Sciatic nerve (tissue), 2 donors: ENCODE results near the gene TNF. TPM values are rescaled to one million over a fixed set of nuclear protein-coding genes. Genes with fewer than 3 reads are reported as not detected.

ENCODE experiments used
- ATAC-seq: fragments of 200-7000 bp; cut with Tn5 transposase; one replicate; pipeline ENCODE4 v1.9.1; 2020; ENCODE audit warnings: mild to moderate bottlenecking, moderate library complexity
- DNase-seq: peaks from one replicate; pipeline ENCODE4 v3.0.0-alpha.2; 2020; ENCODE audit warnings: low spot score
- intact Hi-C: fragments of 100-400 bp; cut with DNase I; formaldehyde crosslinking; loops from one replicate; pipeline ENCODE4 v1.14.2; 2022
- total RNA-seq: library from RNA; stranded (reverse); fragmentation: NEBNext Ultra II Directional; extraction: Animal tissue kit (Norgen Biotek cat#: 25700); gene quantifications from one replicate; pipeline ENCODE4 v1.2.1, GENCODE V29; 2021
- donor health status: DM: no; HTN: no; CAD: no.
- donor health status: DM: no; HTN: no; CAD: no.

Gene TNF
- total RNA-seq, 1 donor from 2014 or later: 0.40 TPM

GRCh38 chr6:31567531-31568370 lies 7.6 kb upstream of the TNF start:
- ATAC-seq (no peak), DNase-seq (no peak)
- intact Hi-C loops: no loop called here

DNA sequence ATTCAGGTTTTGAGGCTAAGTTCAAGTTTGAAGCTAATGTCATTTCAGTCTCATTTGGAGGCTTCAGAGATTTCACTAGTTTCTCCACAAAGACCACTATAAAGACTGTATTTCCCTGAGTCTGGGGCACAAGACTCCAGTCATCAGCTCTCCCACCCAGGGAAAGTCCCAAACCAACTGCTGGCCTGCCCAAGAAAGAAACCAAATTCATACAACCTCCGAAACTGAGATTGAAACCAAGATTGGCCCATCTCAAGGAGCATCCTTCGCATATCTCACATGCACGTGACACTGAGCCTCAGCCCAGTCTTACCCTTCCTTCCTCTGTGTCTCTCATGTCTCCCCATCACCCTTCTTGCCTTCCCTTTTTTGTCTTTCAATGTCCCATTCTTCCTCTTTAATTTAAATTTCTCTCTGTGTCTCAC lies 6.8 kb upstream of the TNF start:
- ATAC-seq (peak; percentile 46), DNase-seq (no peak)
- intact Hi-C loops: no loop called here

DNA sequence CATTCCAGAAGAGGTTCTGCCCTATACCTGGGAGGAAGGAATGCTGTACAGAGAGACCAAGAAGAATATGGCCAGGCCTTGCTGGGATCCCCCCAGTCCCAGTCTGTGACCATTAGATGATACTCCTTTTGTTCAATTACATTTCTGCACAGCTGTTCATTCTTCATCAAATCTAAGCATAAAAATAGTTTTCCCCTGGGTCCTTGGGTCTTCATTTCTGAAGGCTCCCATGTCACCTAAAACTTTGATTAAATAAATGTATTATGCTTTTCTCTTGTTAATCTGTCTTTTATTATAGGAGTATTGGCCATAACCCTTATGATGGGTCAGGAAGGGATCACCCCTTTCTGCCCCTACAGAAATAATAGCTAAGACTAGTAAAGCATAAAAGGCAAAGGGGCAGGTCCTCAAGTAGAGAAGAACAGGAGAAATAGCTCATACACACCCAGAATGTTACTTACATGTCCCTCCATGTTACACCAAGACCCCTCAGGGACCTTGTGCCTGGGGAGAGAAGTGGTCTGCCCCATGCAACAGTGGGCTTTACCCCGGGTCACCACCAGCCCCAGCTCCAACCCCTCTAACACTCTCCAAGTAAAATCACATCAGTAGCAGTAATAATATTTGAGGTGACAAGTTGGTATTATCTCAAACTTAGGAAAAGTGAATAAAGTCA lies 5.4 kb upstream of the TNF start:
- no peak for ATAC-seq
- intact Hi-C loops: no loop called here
- DNase-seq: no peak

GRCh38 chr6:31572041-31572911 lies 3.1 kb upstream of the TNF start, which contains the start of gene LTA:
Gene LTA, plus strand, starts transcription at chr6:31572289. Its CDS starts 454 bp downstream, at chr6:31572743.
- no peak for DNase-seq
- intact Hi-C loops: no loop called here
- ATAC-seq: no peak

GRCh38 chr6:31573239-31574105 lies 1.9 kb upstream of the TNF start:
- intact Hi-C loops: no loop called here
- no peak for DNase-seq

DNA sequence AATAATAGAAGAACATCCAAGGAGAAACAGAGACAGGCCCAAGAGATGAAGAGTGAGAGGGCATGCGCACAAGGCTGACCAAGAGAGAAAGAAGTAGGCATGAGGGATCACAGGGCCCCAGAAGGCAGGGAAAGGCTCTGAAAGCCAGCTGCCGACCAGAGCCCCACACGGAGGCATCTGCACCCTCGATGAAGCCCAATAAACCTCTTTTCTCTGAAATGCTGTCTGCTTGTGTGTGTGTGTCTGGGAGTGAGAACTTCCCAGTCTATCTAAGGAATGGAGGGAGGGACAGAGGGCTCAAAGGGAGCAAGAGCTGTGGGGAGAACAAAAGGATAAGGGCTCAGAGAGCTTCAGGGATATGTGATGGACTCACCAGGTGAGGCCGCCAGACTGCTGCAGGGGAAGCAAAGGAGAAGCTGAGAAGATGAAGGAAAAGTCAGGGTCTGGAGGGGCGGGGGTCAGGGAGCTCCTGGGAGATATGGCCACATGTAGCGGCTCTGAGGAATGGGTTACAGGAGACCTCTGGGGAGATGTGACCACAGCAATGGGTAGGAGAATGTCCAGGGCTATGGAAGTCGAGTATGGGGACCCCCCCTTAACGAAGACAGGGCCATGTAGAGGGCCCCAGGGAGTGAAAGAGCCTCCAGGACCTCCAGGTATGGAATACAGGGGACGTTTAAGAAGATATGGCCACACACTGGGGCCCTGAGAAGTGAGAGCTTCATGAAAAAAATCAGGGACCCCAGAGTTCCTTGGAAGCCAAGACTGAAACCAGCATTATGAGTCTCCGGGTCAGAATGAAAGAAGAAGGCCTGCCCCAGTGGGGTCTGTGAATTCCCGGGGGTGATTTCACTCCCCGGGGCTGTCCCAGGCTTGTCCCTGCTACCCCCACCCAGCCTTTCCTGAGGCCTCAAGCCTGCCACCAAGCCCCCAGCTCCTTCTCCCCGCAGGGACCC lies 981 bp upstream of the TNF start:
- ATAC-seq (no peak), DNase-seq (no peak)
- intact Hi-C loops: no loop called here

More at GRCh38 chr6:31573239-31574105, 1.9 kb upstream of the TNF start:
- ATAC-seq: no peak

GRCh38 chr6:31575952-31576685 lies 754 bp downstream of the TNF start:
- ATAC-seq (no peak), DNase-seq (no peak)
- intact Hi-C loops: no loop called here

GRCh38 chr6:31576897-31577578 lies 1.7 kb downstream of the TNF start:
- no peak for DNase-seq
- intact Hi-C loops: no loop called here
- no peak for ATAC-seq

DNA sequence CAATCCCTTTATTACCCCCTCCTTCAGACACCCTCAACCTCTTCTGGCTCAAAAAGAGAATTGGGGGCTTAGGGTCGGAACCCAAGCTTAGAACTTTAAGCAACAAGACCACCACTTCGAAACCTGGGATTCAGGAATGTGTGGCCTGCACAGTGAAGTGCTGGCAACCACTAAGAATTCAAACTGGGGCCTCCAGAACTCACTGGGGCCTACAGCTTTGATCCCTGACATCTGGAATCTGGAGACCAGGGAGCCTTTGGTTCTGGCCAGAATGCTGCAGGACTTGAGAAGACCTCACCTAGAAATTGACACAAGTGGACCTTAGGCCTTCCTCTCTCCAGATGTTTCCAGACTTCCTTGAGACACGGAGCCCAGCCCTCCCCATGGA lies 2.2 kb downstream of the TNF start:
- intact Hi-C loops: no loop called here
- ATAC-seq: no peak
- DNase-seq: no peak

GRCh38 chr6:31578184-31579118 lies 3.1 kb downstream of the TNF start:
- ATAC-seq: no peak
- intact Hi-C loops: no loop called here
- DNase-seq: no peak

DNA sequence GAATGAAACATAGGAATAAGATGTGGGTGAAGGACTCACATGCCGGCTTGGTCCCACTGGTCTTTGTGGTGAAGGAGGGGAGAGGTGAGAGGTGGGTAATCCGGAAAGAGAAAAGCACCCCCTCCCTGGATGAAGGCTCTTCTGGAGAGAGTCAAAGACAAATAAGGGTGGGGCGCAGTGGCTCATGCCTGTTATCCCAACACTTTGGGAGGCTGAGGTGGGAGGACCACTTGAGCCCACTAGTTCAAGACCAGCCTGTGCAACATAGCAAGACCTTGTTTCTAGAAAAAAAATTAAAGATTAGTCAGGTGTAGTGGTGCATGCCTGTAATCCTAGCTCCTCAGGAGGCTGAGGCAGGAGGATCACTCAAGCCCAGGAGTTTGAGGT lies 3.7 kb downstream of the TNF start:
- intact Hi-C loops: no loop called here
- no peak for ATAC-seq

DNA sequence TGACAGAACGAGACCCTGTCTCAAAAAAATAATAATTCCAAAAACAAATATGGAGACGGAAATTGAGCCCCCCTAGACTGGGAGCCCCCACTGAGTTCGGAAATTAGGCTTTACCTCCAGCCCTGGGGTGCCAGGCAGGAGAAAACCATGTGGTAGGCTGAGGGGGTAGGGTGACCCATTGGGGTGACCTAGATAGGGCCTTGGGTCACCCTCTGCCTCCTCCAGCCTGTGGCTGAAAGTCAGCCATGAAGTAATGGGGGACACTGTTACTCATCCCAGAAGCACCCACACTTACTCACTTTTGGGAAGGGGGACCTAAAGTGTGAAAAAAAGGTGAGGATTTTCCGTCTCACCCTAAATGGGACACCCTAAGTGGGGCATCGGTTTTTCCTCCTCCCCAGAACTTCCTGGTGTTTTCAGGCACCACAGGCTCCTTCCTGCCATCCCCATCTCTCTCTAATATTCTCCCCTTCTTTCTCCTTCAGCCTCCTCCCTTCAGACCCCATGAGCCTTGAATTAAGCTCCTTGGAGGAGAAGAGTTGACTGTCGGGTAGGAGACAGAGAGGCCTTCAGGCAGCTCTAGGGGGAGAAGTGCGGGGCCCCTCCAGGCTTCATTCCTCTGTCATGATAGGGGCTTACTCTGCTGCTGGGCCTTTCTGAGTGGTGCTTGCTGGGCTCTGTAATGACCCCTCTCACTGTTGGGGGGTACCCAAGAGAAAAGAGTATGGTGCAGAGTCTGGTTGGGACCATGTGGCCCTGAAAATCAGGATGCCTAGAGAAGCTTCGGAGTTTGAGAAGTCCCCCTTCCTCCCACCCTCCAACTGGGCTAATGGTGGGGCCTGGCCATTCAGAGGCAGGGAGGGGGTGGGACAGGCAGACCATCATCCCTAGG lies 4.4 kb downstream of the TNF start:
- DNase-seq (no peak), ATAC-seq (no peak)
- intact Hi-C loops: no loop called here

More for the DNA sequence above, 3.7 kb downstream of the TNF start:
- DNase-seq: no peak

GRCh38 chr6:31580438-31580740 lies 5.0 kb downstream of the TNF start:
- DNase-seq (no peak), ATAC-seq (no peak)
- intact Hi-C loops: no loop called here

- DNase-seq: peak; percentile 92
- peak; percentile 98 for ATAC-seq
- intact Hi-C loops: no loop called here
Observed at GRCh38 chr6:31580807-31581433, 5.6 kb downstream of the TNF start.
